HG03571 (cell line): ENCODE results near the gene CACNA1I.

ENCODE experiments used
- ATAC-seq: cut with Tn5 transposase; IDR thresholded peaks from one replicate; pipeline ENCODE4 v1.9.1; 2021; ENCODE audit not compliant: unreplicated experiment

The CACNA1I gene

GRCh38 chr22:39567135-39567946 lies 3.2 kb upstream of the CACNA1I start:
- ATAC-seq = no peak

DNA sequence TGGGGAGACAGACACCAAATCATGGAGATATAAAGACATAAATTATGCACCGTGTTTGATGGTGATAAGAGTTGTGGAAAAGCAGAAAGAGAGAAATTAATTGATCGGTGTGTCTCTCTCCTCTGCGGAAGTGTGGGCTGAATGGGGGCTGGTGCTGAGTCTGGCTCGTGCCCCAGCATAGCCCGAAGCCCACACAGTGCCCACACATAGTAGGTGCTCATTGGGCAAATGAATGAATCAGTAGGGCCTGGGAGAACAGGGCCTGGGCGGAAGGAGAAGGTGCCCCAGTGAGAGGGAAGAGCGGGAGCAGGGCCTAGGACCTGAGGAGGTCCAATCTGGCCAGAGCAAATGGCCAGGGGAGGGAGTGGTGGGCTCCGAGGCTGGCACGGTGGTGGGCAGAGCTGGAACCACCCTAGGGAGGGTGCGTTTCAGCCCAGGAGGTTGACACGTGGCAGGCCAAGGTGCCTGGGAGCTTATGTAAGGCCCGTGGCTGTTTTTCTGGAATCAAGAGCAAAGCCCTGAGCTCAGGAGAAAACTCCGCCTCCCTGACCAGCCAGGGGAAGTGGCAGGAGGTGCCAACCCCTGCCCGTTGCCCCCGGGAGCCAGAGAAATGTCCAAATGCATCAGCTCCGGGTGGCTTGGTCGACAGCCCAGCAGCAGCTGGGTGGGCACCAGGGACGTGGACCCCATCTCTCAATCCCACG lies 2.1 kb upstream of the CACNA1I start:
- no peak for ATAC-seq

DNA sequence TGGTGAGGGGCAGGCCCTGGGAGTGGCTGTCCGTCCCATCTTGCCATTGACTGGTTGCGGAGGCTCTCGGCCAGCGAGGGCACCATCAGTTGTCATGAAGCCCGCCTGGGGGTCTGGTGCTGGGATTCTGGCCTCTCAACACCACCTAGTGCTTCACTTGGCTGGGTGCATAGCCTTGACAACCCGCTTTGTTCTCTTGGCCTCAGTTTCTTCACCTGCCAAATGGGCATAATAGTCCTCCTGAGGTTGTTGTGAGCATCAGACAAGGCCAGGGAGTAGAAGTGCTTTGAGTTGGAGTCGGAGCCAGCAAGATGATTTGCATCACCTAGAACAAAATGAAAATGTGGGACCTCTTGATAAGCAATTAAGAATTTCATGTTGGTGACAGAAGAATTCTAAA lies 1.5 kb upstream of the CACNA1I start:
- ATAC-seq = no peak

DNA sequence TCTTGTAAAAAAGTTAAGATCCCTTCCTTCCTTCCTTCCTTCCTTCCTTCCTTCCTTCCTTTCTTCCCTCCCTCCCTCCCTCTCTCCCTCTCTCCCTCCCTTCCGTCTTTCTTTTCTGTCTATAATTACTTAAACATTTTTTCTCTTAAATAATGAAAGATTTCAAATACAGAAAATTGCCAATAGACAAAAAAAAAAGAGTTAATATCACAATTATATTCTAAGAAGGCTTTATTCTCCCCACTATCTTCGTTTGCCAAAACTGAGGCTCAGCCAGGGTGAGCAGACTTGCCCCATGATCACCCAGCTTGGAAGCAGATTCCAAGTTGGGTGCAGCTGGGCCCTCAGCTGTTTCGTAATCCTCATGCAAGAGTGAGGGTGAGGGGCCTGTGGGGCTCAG lies 327 bp upstream of the CACNA1I start:
- no peak for ATAC-seq

GRCh38 chr22:39571538-39571937 lies 985 bp downstream of the CACNA1I start:
- ATAC-seq = no peak

DNA sequence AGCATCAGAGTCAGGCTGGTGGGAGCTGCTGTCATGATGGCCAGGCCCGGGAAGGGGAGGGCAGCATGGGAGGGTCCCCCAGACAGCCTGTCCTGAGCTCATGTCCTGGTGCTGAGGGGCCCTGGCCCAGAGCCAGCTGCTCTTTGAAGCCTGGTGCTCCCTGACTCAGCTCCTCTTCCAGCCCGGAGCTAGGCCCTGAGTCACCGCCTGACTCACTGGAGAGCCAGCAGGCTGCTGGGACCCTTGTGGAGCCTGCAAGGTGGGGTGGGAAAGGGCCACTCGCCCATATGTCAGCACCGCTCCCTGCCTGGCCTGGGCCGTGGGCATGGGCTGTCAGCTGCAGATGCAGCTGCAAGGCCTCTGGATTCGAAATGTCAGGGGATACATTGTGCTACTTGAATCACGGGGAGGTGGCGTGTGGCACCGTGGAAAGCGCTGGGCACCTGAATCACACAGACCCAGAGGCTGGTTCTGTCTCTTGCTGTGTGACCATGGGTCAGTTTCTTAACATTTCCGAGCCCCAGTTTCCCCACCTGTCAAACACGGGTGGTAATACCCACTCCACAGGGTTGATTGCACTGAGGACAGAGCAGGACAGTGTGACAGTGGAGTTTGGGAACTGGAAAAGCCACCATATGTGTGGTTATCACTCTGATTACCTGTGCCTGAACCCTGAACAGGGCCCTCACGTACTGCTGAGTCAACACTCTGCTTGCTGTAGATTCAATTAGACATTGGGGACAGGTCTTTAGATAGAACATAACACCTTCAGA lies 4.4 kb downstream of the CACNA1I start:
- ATAC-seq = no peak

DNA sequence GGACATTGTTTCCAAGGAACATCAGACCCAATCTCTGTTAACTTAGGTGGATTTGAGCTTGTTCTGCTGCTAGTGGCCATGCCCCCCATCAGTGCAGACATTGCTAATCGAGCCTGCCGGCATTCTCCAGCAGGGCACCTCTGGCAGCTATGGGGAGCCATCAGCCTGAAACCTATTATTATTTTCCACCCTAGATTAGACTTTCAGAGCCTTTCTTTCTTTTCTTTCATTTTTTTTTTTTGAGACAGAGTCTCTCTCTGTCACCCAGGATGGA lies 4.9 kb downstream of the CACNA1I start:
- no peak for ATAC-seq

DNA sequence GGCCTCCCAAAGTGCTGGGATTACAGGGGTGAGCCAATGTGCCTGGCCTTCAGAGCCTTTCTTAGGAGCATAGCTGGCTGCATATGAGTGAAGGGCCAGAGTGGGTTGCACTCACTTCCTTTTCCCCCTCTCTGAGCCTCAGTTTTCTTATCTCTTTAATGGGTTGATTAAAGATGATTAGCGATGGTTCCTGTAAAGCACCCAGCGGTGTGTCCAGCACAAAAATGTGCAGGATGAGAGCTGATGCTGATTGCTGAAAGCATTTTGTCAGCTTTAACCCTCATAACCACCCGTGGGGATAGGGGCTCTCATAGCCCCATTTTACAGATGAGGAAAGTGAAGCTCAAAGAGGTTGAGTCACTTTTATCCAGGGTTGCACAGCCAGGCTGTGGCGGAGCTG lies 5.5 kb downstream of the CACNA1I start:
- ATAC-seq = no peak

DNA sequence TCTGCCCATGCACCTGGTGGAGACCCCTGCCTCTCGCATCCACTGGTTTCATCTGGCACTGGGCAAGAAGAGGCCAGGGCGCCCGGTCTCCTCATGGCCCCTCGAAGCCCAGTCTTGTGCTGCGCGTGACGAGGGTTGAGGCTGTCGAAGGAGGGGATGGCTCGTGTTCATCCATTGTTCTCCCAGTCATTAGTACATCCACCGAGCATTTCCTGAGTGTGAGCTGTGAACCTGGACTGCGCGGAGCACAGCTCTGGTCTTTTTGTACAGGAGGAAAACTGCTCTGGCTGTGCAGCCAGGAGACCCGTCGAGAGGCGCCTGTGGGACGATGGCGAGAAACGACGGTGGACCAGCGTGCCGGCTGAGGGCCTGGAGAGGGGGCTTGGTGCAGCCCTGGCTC lies 6.8 kb downstream of the CACNA1I start:
- ATAC-seq = no peak

- no peak for ATAC-seq
These were observed 7.3 kb downstream of the CACNA1I start for GRCh38 chr22:39577900-39578299.

DNA sequence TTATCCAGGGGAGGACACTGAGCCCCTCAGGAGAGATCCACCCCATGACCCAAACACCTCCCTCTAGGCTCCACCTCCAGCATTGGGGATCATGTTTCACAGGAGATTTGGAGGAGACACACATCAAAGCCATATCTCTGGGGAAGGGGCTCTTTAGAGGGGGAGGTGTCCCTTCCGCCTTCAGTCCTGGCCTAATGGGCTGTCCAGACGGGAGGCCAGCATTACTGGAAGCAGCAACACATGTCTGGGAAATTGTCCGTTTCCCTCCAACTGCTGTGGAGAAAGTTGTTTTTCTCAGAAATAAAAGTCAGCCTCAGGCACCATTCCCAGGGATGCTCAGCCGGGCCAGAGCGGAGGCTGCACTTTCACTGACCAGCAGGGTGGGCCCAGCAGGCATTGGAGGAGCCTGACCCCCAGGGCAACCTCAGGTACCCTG lies 9.5 kb downstream of the CACNA1I start:
- no peak for ATAC-seq

GRCh38 chr22:39580795-39581194 lies 10.2 kb downstream of the CACNA1I start:
- no peak for ATAC-seq

- no peak for ATAC-seq
These were observed 10.8 kb downstream of the CACNA1I start for GRCh38 chr22:39581303-39581702.

- no peak for ATAC-seq
These were observed 12.6 kb downstream of the CACNA1I start for GRCh38 chr22:39583066-39583667.

- no peak for ATAC-seq
These were observed 19.3 kb downstream of the CACNA1I start for GRCh38 chr22:39589875-39590274.

DNA sequence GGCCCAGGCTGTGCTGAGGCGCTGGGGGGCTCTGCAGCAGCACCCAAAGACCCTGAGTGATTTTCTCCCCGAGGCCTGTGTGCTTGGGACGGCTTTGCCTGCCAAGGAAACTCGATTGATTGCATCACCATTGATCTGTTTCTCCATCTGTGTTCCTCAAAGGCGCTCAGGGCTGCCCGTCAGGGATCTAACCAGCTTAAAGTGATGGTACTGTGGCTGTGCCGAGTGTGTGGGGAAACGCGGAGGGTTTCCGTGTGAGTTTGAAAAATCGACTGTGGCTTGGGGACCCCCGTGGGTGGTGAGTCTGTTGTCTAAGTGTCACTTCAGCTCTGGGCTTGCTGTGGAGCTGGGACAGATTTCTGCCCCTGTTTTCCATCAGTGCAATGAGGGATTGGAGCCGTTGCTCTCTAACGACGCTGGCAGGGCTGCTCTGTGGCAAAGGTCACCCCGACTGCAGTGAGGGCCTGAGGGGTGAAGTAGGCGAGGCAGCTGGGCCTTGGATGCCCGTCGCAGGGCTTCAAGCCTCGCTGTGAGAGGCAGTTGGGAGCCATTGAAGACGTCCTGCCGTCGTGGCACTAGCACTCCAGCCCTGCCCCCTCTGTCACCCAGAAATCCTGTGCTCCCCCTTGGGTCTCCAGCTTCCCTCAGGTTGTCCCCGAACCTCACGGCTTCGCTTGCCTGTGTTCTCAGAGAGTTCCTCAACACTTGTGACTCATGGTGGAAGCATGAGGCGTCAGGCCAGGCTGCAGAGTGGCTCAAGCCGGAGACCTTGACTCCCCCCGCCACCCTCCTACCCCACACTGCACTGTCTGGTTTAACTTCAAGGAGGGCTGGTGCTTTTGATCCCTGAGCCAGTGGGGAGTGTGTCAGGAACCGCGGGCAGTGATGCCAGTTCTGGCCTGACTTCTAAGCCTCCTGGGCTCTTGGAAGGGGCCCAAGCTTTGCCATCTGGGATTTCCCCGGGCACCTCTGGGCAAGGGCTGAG lies 21.8 kb downstream of the CACNA1I start:
- ATAC-seq = no peak

- no peak for ATAC-seq
These were observed 22.7 kb downstream of the CACNA1I start for GRCh38 chr22:39593066-39593930.

- ATAC-seq = no peak
These were observed 23.4 kb downstream of the CACNA1I start for GRCh38 chr22:39593931-39594285.

GRCh38 chr22:39594411-39594810 lies 23.9 kb downstream of the CACNA1I start:
- ATAC-seq = no peak
